Femur (tissue), 1 donor: ENCODE data around the gene SPNS2.

Experiments used
- DNase-seq: peaks from one replicate; pipeline ENCODE4 v3.0.0-alpha.2; 2017

The SPNS2 gene

GRCh38 chr17:4551796-4552525 is 53.3 kb downstream of the SPNS2 start:
- peak; percentile 24 for DNase-seq

GRCh38 chr17:4553669-4554068 is 55.0 kb downstream of the SPNS2 start:
- DNase-seq = peak; percentile 20

GRCh38 chr17:4554441-4554996 is 55.8 kb downstream of the SPNS2 start:
- DNase-seq = peak; percentile 33

GRCh38 chr17:4554997-4555799 is 56.5 kb downstream of the SPNS2 start, which contains the start of gene MYBBP1A:
TSS of gene MYBBP1A (minus strand) at chr17:4555384. CDS start at chr17:4555324, 60 bp downstream.
- DNase-seq = peak; percentile 97

GRCh38 chr17:4555873-4556759 is 57.4 kb downstream of the SPNS2 start:
- peak; percentile 17 for DNase-seq

- no peak for DNase-seq
Observed at GRCh38 chr17:4556996-4557395, 58.3 kb downstream of the SPNS2 start.

GRCh38 chr17:4557626-4558346 is 59.1 kb downstream of the SPNS2 start:
- no peak for DNase-seq

- DNase-seq = peak; percentile 17
Observed at GRCh38 chr17:4558347-4558971, 59.8 kb downstream of the SPNS2 start.

- DNase-seq = peak; percentile 22
Observed at GRCh38 chr17:4559139-4559791, 60.6 kb downstream of the SPNS2 start.

GRCh38 chr17:4559966-4560365 is 61.3 kb downstream of the SPNS2 start:
- no peak for DNase-seq

- peak; percentile 24 for DNase-seq
Observed at GRCh38 chr17:4560421-4560820, 61.7 kb downstream of the SPNS2 start, which contains the start of gene GGT6. TSS of gene GGT6 (minus strand) at chr17:4560577. CDS start at chr17:4560521, 56 bp downstream.

- peak; percentile 27 for DNase-seq
Observed at GRCh38 chr17:4560837-4561256, 62.2 kb downstream of the SPNS2 start.

GRCh38 chr17:4562015-4562969 is 63.6 kb downstream of the SPNS2 start:
- DNase-seq = no peak

- peak; percentile 70 for DNase-seq
Observed at GRCh38 chr17:4565209-4566141, 66.8 kb downstream of the SPNS2 start.

- peak; percentile 62 for DNase-seq
Observed at GRCh38 chr17:4566785-4567184, 68.1 kb downstream of the SPNS2 start.

- DNase-seq = no peak
Observed at GRCh38 chr17:4569591-4569990, 70.9 kb downstream of the SPNS2 start.

GRCh38 chr17:4572131-4572530 is 73.5 kb downstream of the SPNS2 start:
- no peak for DNase-seq

- no peak for DNase-seq
Observed at GRCh38 chr17:4573115-4573514, 74.4 kb downstream of the SPNS2 start.
